Measurements from ENCODE around the gene EXT2. TPM values are rescaled to one million over a fixed set of nuclear protein-coding genes. Genes with fewer than 3 reads are reported as not detected.

Gene EXT2
- total RNA-seq, 2 donors from 2014 or later = 16.9 to 28.9 TPM

- Mint-ChIP-seq H3K27me3 (no peaks in the 10 kb centered on the region), H3K36me3 (ENCODE audit: low read depth) (peaks cover 10% of the 10 kb centered on the region)
Observed at GRCh38 chr11:44226945-44227344, 131.5 kb downstream of the EXT2 start.

GRCh38 chr11:44228379-44228778 lies 132.9 kb downstream of the EXT2 start:
- H3K27me3 Mint-ChIP-seq = no peaks in the 10 kb centered on the region

More at GRCh38 chr11:44226945-44227344, 131.5 kb downstream of the EXT2 start:
- Mint-ChIP-seq H3K4me3 (no peak overlapping the region), H3K27ac (no peak overlapping the region), H3K9me3 (no peaks in the 10 kb centered on the region), H3K4me1 (no peaks in the 10 kb centered on the region)
- no peak for ATAC-seq (replicated peaks)

GRCh38 chr11:44229098-44229497 lies 133.6 kb downstream of the EXT2 start:
- no peak overlapping the region for H3K27ac Mint-ChIP-seq
- H3K4me3 Mint-ChIP-seq = no peak overlapping the region

More at GRCh38 chr11:44228379-44228778, 132.9 kb downstream of the EXT2 start:
- Mint-ChIP-seq H3K36me3 (ENCODE audit: low read depth) (peaks cover 10% of the 10 kb centered on the region), H3K4me1 (no peaks in the 10 kb centered on the region), H3K9me3 (no peaks in the 10 kb centered on the region), H3K27ac (no peak overlapping the region), H3K4me3 (no peak overlapping the region)
- no peak for ATAC-seq (replicated peaks)

GRCh38 chr11:44229624-44230023 lies 134.1 kb downstream of the EXT2 start:
- Mint-ChIP-seq H3K27me3 (no peaks in the 10 kb centered on the region), H3K4me3 (no peak overlapping the region), H3K9me3 (no peaks in the 10 kb centered on the region), H3K27ac (no peak overlapping the region), H3K4me1 (no peaks in the 10 kb centered on the region), H3K36me3 (ENCODE audit: low read depth) (peaks cover 12% of the 10 kb centered on the region)
- ATAC-seq (replicated peaks) = no peak

More at GRCh38 chr11:44229098-44229497, 133.6 kb downstream of the EXT2 start:
- no peaks in the 10 kb centered on the region for H3K27me3 Mint-ChIP-seq
- no peaks in the 10 kb centered on the region for H3K9me3 Mint-ChIP-seq
- H3K36me3 Mint-ChIP-seq (ENCODE audit: low read depth) = peaks cover 12% of the 10 kb centered on the region
- no peak for ATAC-seq (replicated peaks)
- no peaks in the 10 kb centered on the region for H3K4me1 Mint-ChIP-seq

- Mint-ChIP-seq H3K27me3 (no peaks in the 10 kb centered on the region), H3K36me3 (ENCODE audit: low read depth) (peaks cover 58% of the 10 kb centered on the region), H3K9me3 (peaks cover 3% of the 10 kb centered on the region), H3K27ac (no peak overlapping the region), H3K4me1 (no peaks in the 10 kb centered on the region), H3K4me3 (no peak overlapping the region)
- no peak for ATAC-seq (replicated peaks)
Observed at GRCh38 chr11:44235765-44236201, 140.3 kb downstream of the EXT2 start.

- H3K4me3 Mint-ChIP-seq = no peak overlapping the region
- peaks cover 3% of the 10 kb centered on the region for H3K9me3 Mint-ChIP-seq
- ATAC-seq (replicated peaks) = no peak
- H3K4me1 Mint-ChIP-seq = no peaks in the 10 kb centered on the region
- no peaks in the 10 kb centered on the region for H3K27me3 Mint-ChIP-seq
- peaks cover 58% of the 10 kb centered on the region for H3K36me3 Mint-ChIP-seq (ENCODE audit: low read depth)
- no peak overlapping the region for H3K27ac Mint-ChIP-seq
Observed at GRCh38 chr11:44236296-44236695, 140.8 kb downstream of the EXT2 start.

GRCh38 chr11:44237156-44237555 lies 141.7 kb downstream of the EXT2 start:
- ATAC-seq (replicated peaks) = no peak
- H3K27ac Mint-ChIP-seq = no peak overlapping the region
- H3K27me3 Mint-ChIP-seq = no peaks in the 10 kb centered on the region
- H3K4me3 Mint-ChIP-seq = no peak overlapping the region
- H3K9me3 Mint-ChIP-seq = peaks cover 3% of the 10 kb centered on the region
- no peaks in the 10 kb centered on the region for H3K4me1 Mint-ChIP-seq
- H3K36me3 Mint-ChIP-seq (ENCODE audit: low read depth) = peaks cover 60% of the 10 kb centered on the region

- Mint-ChIP-seq H3K9me3 (peaks cover 3% of the 10 kb centered on the region), H3K4me3 (no peak overlapping the region), H3K27me3 (no peaks in the 10 kb centered on the region), H3K27ac (no peak overlapping the region), H3K36me3 (ENCODE audit: low read depth) (peaks cover 73% of the 10 kb centered on the region), H3K4me1 (no peaks in the 10 kb centered on the region)
- ATAC-seq (replicated peaks) = no peak
Observed at GRCh38 chr11:44241851-44242250, 146.4 kb downstream of the EXT2 start.

GRCh38 chr11:44243086-44243485 lies 147.6 kb downstream of the EXT2 start:
- H3K27ac Mint-ChIP-seq = no peak overlapping the region
- H3K27me3 Mint-ChIP-seq = no peaks in the 10 kb centered on the region
- H3K9me3 Mint-ChIP-seq = peaks cover 3% of the 10 kb centered on the region
- no peak overlapping the region for H3K4me3 Mint-ChIP-seq
- no peak for ATAC-seq (replicated peaks)
- H3K4me1 Mint-ChIP-seq = no peaks in the 10 kb centered on the region
- peaks cover 69% of the 10 kb centered on the region for H3K36me3 Mint-ChIP-seq (ENCODE audit: low read depth)

GRCh38 chr11:44243595-44244343 lies 148.3 kb downstream of the EXT2 start:
- no peaks in the 10 kb centered on the region for H3K4me1 Mint-ChIP-seq
- no peaks in the 10 kb centered on the region for H3K27me3 Mint-ChIP-seq
- H3K36me3 Mint-ChIP-seq (ENCODE audit: low read depth) = peaks cover 62% of the 10 kb centered on the region
- H3K9me3 Mint-ChIP-seq = peaks cover 3% of the 10 kb centered on the region
- no peak overlapping the region for H3K4me3 Mint-ChIP-seq
- no peak overlapping the region for H3K27ac Mint-ChIP-seq
- ATAC-seq (replicated peaks) = no peak

GRCh38 chr11:44244639-44245310 lies 149.3 kb downstream of the EXT2 start:
- Mint-ChIP-seq H3K4me3 (no peak overlapping the region), H3K36me3 (ENCODE audit: low read depth) (peaks cover 66% of the 10 kb centered on the region), H3K9me3 (no peaks in the 10 kb centered on the region), H3K27me3 (no peaks in the 10 kb centered on the region), H3K4me1 (no peaks in the 10 kb centered on the region), H3K27ac (no peak overlapping the region)
- no peak for ATAC-seq (replicated peaks)

GRCh38 chr11:44246726-44247125 lies 151.2 kb downstream of the EXT2 start:
- Mint-ChIP-seq H3K9me3 (peaks cover 10% of the 10 kb centered on the region), H3K27me3 (no peaks in the 10 kb centered on the region), H3K4me3 (no peak overlapping the region), H3K27ac (no peak overlapping the region), H3K36me3 (ENCODE audit: low read depth) (peaks cover 55% of the 10 kb centered on the region), H3K4me1 (no peaks in the 10 kb centered on the region)
- no peak for ATAC-seq (replicated peaks)

GRCh38 chr11:44247508-44247907 lies 152.0 kb downstream of the EXT2 start:
- no peaks in the 10 kb centered on the region for H3K27me3 Mint-ChIP-seq
- H3K4me3 Mint-ChIP-seq = no peak overlapping the region
- no peak for ATAC-seq (replicated peaks)
- peaks cover 54% of the 10 kb centered on the region for H3K36me3 Mint-ChIP-seq (ENCODE audit: low read depth)
- no peak overlapping the region for H3K27ac Mint-ChIP-seq
- H3K4me1 Mint-ChIP-seq = no peaks in the 10 kb centered on the region
- H3K9me3 Mint-ChIP-seq = peaks cover 18% of the 10 kb centered on the region

- H3K27me3 Mint-ChIP-seq = no peaks in the 10 kb centered on the region
- ATAC-seq (replicated peaks) = no peak
- H3K36me3 Mint-ChIP-seq (ENCODE audit: low read depth) = peaks cover 51% of the 10 kb centered on the region
- H3K4me1 Mint-ChIP-seq = no peaks in the 10 kb centered on the region
- no peak overlapping the region for H3K4me3 Mint-ChIP-seq
- no peak overlapping the region for H3K27ac Mint-ChIP-seq
- peaks cover 24% of the 10 kb centered on the region for H3K9me3 Mint-ChIP-seq
Observed at GRCh38 chr11:44248109-44248508, 152.6 kb downstream of the EXT2 start.

GRCh38 chr11:44250421-44250820 lies 154.9 kb downstream of the EXT2 start:
- H3K9me3 Mint-ChIP-seq = peaks cover 25% of the 10 kb centered on the region
- H3K36me3 Mint-ChIP-seq (ENCODE audit: low read depth) = peaks cover 28% of the 10 kb centered on the region
- H3K27me3 Mint-ChIP-seq = no peaks in the 10 kb centered on the region
- no peak overlapping the region for H3K4me3 Mint-ChIP-seq
- no peaks in the 10 kb centered on the region for H3K4me1 Mint-ChIP-seq
- no peak for ATAC-seq (replicated peaks)
- H3K27ac Mint-ChIP-seq = no peak overlapping the region

All from activated T-helper 17 cell treated with anti-CD3 and anti-CD28 coated beads, Interleukin-2, amount 50 U/mL, for 72 hours (primary cell).